ENCODE results near the gene TTN. TPM values are rescaled to one million over a fixed set of nuclear protein-coding genes. Genes with fewer than 3 reads are reported as not detected.

The TTN gene
- total and polyA plus RNA-seq, 10 of the 15 experiments (the other 5 are each of a cell fraction or from before 2014, with no cell fraction given) = 0.15 to 9.0 (median 1.8) TPM

- intact Hi-C loops (cut with micrococcal nuclease; ENCODE audit: unreplicated experiment) = no loop called here
- ChIA-PET RAD21 (ENCODE audit: unreplicated experiment) (interaction anchor here (1.0 to 1.1 kb wide), 2 partner anchors 13 to 214 kb away, joined by 3 read pairs; no protein-coding TSS in a partner anchor), POLR2A (no interaction called here), SMC1A (ENCODE audit: uncharacterized antibody, unreplicated experiment) (interaction anchor here (1.0 to 1.2 kb wide), 4 partner anchors 11 to 52 kb away, joined by 3 to 4 read pairs (median 3); no protein-coding TSS in a partner anchor), CTCF (interaction anchor here (1.4 to 3.5 kb wide), 6 partner anchors 9 to 323 kb away, joined by 3 to 12 read pairs (median 6); no protein-coding TSS in a partner anchor)
- no TSS peak for BruUV-seq (replicated peaks)
- Histone ChIP-seq H3K9ac (ENCODE audit: control insufficient read depth, insufficient read depth, low read length) (no peak overlapping the region), H3K9me3 (replicated peaks; ENCODE audit: control insufficient read depth, insufficient read depth, low read length) (no peaks in the 10 kb centered on the region), H3K79me2 (ENCODE audit: control insufficient read depth, insufficient read depth, low read length) (no peaks in the 10 kb centered on the region), H4K20me1 (ENCODE audit: control insufficient read depth, insufficient read depth) (no peaks in the 10 kb centered on the region), H3K27ac (ENCODE audit: control insufficient read depth, insufficient read depth) (no peak overlapping the region), H3K4me2 (ENCODE audit: control insufficient read depth, insufficient read depth) (no peak overlapping the region), H3K27me3 (replicated peaks in 1 of 2; ENCODE audit: control insufficient read depth in 2 of 2, insufficient read depth in 2 of 2, low read length in 1 of 2) (no peaks in the 10 kb centered on the region), H2AFZ (ENCODE audit: control insufficient read depth, low read depth, low read length) (no peak overlapping the region), H3K4me1 (ENCODE audit: control insufficient read depth, insufficient read depth, low read length) (no peaks in the 10 kb centered on the region), H3K36me3 (ENCODE audit: control insufficient read depth in 2 of 2, insufficient read depth in 2 of 2, low read length in 1 of 2) (no peaks in the 10 kb centered on the region), H3K4me3 (no peak overlapping the region)
- FAIRE-seq (no peak), ATAC-seq (no peak), DNase-seq (ENCODE audit: low read depth, low spot score) (no peak)
- WGBS (ENCODE audit: insufficient coverage, insufficient replicate concordance, low lambda C conversion rate, missing lambda C conversion rate) = 88% methylated on average over 1 of the region's 1 CpG
- in situ Hi-C loops (cut with MboI) = no loop called here
- TF ChIP-seq TCF7 (IDR thresholded peaks at IDR 0.05; ENCODE audit: borderline replicate concordance) (no peak), BHLHE40 (IDR thresholded peaks at IDR 0.05; ENCODE audit: borderline replicate concordance in 1 of 2, low read depth in 2 of 2, low read length in 1 of 2) (no peak), CBX5 (IDR thresholded peaks at IDR 0.05; ENCODE audit: low read depth) (no peak), LARP7 (IDR thresholded peaks at IDR 0.05) (no peak), MYB (IDR thresholded peaks at IDR 0.05; ENCODE audit: borderline replicate concordance, low read depth, low read length) (no peak), ZBTB33 (IDR thresholded peaks at IDR 0.05) (no peak), CHD4 (IDR thresholded peaks at IDR 0.05) (no peak), TARDBP (IDR thresholded peaks at IDR 0.05; ENCODE audit: borderline replicate concordance) (no peak), JUNB (IDR thresholded peaks at IDR 0.05) (no peak), STAT1 (conservative IDR thresholded peaks at IDR 0.05) (no peak), ZBTB4 (CRISPR knock-in tag; IDR thresholded peaks at IDR 0.05) (no peak), E2F4 (IDR thresholded peaks at IDR 0.05; ENCODE audit: low read depth, low read length) (no peak), CREB1 (IDR thresholded peaks at IDR 0.05; ENCODE audit: low read depth) (no peak), USF2 (IDR thresholded peaks at IDR 0.05; ENCODE audit: borderline replicate concordance, low read depth, low read length) (no peak), HDAC2 (IDR thresholded peaks at IDR 0.05) (no peak), TBL1XR1 (IDR thresholded peaks at IDR 0.05; ENCODE audit: low read depth, low read length) (no peak), TCF12 (IDR thresholded peaks at IDR 0.05; ENCODE audit: low read depth, low read length) (no peak)
Measured at GRCh38 chr2:178806543-178806942, 680 bp downstream of the TTN start.

All from GM12878 (cell line).